ENCODE results near the gene E2F4.
A peak's percentile ranks its signal among the peaks of the same experiment; 100 is the strongest.

E2F4 gene

GRCh38 chr16:67236563-67237395 is 44.8 kb downstream of the E2F4 start:
- no peak for DNase-seq

- no peak for DNase-seq
Measured at GRCh38 chr16:67237396-67238277, 45.7 kb downstream of the E2F4 start.

GRCh38 chr16:67238278-67238575 is 46.3 kb downstream of the E2F4 start:
- no peak for DNase-seq

- DNase-seq: no peak
Measured at GRCh38 chr16:67238806-67239470, 47.0 kb downstream of the E2F4 start.

GRCh38 chr16:67240506-67240905 is 48.6 kb downstream of the E2F4 start:
- DNase-seq: no peak

- DNase-seq: no peak
Measured at GRCh38 chr16:67241008-67241900, 49.3 kb downstream of the E2F4 start.

GRCh38 chr16:67242138-67242730 is 50.3 kb downstream of the E2F4 start:
- no peak for DNase-seq

GRCh38 chr16:67243481-67243880 is 51.5 kb downstream of the E2F4 start:
- no peak for DNase-seq

- DNase-seq: no peak
Measured at GRCh38 chr16:67244387-67245185, 52.6 kb downstream of the E2F4 start.

GRCh38 chr16:67245186-67245585 is 53.2 kb downstream of the E2F4 start:
- DNase-seq: peak in 1 of 2 experiments; percentile 22

GRCh38 chr16:67245674-67246080 is 53.7 kb downstream of the E2F4 start:
- no peak for DNase-seq

- peak; percentile 73 to 78 for DNase-seq
Measured at GRCh38 chr16:67246081-67246755, 54.3 kb downstream of the E2F4 start.

- peak in 1 of 2 experiments; percentile 62 for DNase-seq
Measured at GRCh38 chr16:67246756-67247191, 54.8 kb downstream of the E2F4 start.

GRCh38 chr16:67247192-67248072 is 55.5 kb downstream of the E2F4 start, which contains the start of gene FHOD1:
Gene FHOD1, minus strand, starts transcription at chr16:67247481. Its CDS starts 71 bp downstream, at chr16:67247410.
- DNase-seq: peak; percentile 95 to 98

GRCh38 chr16:67248073-67248400 is 56.1 kb downstream of the E2F4 start:
- DNase-seq: no peak

Data from NCI-H524 (cell line).